Measurements from ENCODE around the gene HDAC7.

The HDAC7 gene

DNA sequence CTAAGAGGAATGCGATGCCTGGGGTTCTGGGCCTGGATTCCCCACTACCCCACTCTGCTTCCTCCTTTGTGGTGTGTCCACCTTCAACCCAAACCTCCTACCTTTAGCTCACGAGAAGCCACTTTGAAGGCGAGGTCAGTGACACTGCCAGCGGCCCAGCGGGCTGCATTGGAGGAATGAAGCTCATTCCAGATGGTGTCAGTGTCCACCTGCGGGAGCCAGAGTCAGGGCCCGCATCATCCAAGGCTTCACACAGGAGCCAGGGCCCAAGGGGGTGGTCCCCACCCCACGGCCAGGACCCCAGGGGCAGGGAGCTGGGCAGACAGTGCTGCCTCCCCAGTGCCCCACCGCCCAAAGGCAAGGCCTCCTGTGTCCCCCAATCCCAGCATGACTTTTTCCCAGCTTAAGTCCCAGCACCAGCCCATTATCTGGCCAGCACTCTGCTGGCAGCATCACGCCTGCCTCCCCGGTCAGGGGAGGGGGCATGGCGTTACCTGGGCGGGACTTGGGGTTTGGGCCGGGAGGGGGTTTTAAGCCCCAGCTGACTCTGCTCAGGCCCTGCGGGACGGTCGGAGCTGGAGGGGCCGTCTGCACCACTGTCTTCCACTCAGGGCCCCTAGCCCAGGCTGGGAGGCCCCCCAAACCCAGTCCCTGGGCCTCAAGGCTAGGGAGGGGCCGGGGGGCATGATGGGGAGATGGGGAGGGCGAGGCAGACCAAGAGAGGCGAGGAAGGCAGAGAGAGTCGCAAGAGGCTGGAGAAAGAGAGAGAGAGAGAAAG is 29.8 kb downstream of the HDAC7 start:
- ChIA-PET CTCF (interaction anchor here (0.9 to 35.8 kb wide), 11 partner anchors 12 to 399 kb away, joined by 3 to 1524 read pairs (median 4); partner anchors contain the start of genes ENDOU, RPAP3 and SLC48A1), POLR2A (no interaction called here)
- TF ChIP-seq, protein P1, sequence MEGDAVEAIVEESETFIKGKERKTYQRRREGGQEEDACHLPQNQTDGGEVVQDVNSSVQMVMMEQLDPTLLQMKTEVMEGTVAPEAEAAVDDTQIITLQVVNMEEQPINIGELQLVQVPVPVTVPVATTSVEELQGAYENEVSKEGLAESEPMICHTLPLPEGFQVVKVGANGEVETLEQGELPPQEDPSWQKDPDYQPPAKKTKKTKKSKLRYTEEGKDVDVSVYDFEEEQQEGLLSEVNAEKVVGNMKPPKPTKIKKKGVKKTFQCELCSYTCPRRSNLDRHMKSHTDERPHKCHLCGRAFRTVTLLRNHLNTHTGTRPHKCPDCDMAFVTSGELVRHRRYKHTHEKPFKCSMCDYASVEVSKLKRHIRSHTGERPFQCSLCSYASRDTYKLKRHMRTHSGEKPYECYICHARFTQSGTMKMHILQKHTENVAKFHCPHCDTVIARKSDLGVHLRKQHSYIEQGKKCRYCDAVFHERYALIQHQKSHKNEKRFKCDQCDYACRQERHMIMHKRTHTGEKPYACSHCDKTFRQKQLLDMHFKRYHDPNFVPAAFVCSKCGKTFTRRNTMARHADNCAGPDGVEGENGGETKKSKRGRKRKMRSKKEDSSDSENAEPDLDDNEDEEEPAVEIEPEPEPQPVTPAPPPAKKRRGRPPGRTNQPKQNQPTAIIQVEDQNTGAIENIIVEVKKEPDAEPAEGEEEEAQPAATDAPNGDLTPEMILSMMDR (IDR thresholded peaks at IDR 0.05; ENCODE audit: control extremely low read depth, extremely low read depth, low read depth, missing control alignments) = no peak
- DNase-seq (ENCODE audit: extremely low spot score) = no peak

DNA sequence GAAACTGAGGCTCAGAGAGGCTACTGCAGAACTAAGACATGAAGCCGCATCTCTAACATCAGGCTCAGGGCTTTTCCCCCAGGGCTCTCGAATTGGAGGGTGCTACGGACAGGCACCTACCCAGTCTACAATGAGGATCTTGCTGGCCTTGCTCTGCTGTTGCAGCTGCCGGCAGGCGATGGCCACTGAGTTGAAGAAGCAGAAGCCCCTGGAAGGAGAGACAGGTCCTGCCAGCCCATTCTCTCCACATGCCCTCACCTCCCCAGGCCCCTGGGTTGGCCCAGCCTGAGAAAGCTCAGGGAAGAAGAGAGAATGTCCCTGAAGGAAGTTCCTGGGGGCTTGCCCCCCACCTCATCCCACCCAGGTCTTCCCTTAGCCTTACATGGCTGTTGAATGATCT is 30.6 kb downstream of the HDAC7 start:
- ChIA-PET POLR2A (no interaction called here), CTCF (interaction anchor here (0.7 to 35.8 kb wide), 10 partner anchors 8 to 63 kb away, joined by 3 to 1524 read pairs (median 4); partner anchors contain the start of genes ENDOU, RPAP3 and SLC48A1)
- DNase-seq (ENCODE audit: extremely low spot score) = no peak
- TF ChIP-seq, protein P1 (IDR thresholded peaks at IDR 0.05; ENCODE audit: control extremely low read depth, extremely low read depth, low read depth, missing control alignments) = no peak

DNA sequence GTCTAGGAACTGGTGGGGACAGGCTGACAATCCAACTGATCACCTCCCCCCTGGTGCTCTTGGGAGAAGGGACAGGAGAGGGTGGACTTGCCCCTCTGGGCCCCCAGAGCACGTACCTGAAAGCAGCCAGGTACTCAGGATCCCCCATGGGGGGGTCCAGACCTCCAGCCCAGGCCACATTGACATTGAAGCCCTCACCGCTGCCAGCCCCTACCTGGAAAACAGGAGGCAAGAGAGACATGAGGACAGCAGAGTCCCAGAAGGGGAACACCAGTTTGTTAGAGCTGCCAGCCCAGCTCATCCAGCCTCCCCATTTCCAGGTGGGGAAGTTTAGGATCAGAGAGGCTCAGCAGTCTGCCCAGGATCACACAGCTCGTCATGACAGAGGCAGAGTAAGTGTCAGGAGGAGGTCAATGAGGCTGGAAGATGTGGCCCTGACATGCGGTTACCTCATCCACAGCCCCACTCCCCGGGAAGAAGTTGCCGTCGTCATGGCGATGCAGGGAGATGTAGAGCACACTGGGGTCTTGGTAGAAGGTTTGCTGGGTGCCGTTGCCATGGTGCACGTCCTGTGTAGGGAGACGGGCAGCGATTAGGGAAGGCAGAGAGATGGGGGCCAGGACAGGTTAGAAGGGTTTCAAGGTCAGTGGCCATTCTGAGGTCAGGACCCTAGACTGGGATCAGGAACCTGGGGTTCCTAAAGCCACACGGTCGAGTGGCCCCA is 31.9 kb downstream of the HDAC7 start:
- ChIA-PET CTCF (interaction anchor here (1.0 to 35.8 kb wide), 9 partner anchors 10 to 61 kb away, joined by 3 to 1524 read pairs (median 5); partner anchors contain the start of genes ENDOU, RPAP3 and SLC48A1), POLR2A (no interaction called here)
- TF ChIP-seq, protein P1 (IDR thresholded peaks at IDR 0.05; ENCODE audit: control extremely low read depth, extremely low read depth, low read depth, missing control alignments) = no peak

DNA sequence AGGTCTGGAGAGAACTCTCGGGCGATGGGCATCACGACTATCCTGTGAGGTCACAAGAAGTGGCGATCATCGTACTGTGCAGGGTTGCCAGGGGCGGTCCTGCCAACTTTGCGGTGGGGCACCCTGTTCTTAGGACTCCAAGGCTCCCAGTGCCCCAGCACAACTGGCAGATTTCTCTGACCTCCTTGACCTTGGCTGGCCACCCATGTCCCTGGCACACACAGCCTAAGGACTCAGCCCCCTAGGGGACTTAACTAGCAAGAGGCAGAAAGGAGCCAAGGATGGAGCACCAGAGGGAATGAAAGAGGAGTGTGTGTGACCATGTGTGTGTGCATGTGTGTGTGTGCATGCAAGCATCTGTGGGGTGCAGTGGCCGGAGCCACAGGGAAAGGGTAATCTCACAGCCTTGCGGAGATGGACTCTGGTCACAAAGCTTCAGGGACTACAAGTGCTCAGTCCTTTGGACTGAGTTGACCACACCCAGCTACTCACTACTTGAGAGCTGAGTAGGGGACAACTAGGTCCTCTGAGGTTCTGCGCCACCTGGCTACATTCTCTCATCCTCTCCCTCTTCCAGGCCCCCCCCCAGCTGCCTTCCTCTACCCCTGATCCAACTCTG is 32.9 kb downstream of the HDAC7 start:
- ChIA-PET POLR2A (no interaction called here), CTCF (interaction anchor here (1.4 to 35.8 kb wide), 6 partner anchors 10 to 60 kb away, joined by 3 to 1524 read pairs (median 10); partner anchors contain the start of genes ENDOU and RPAP3)
- TF ChIP-seq, protein P1 (IDR thresholded peaks at IDR 0.05; ENCODE audit: control extremely low read depth, extremely low read depth, low read depth, missing control alignments) = no peak
- no peak for DNase-seq (ENCODE audit: extremely low spot score)

More for the DNA sequence above, 31.9 kb downstream of the HDAC7 start:
- no peak for DNase-seq (ENCODE audit: extremely low spot score)

DNA sequence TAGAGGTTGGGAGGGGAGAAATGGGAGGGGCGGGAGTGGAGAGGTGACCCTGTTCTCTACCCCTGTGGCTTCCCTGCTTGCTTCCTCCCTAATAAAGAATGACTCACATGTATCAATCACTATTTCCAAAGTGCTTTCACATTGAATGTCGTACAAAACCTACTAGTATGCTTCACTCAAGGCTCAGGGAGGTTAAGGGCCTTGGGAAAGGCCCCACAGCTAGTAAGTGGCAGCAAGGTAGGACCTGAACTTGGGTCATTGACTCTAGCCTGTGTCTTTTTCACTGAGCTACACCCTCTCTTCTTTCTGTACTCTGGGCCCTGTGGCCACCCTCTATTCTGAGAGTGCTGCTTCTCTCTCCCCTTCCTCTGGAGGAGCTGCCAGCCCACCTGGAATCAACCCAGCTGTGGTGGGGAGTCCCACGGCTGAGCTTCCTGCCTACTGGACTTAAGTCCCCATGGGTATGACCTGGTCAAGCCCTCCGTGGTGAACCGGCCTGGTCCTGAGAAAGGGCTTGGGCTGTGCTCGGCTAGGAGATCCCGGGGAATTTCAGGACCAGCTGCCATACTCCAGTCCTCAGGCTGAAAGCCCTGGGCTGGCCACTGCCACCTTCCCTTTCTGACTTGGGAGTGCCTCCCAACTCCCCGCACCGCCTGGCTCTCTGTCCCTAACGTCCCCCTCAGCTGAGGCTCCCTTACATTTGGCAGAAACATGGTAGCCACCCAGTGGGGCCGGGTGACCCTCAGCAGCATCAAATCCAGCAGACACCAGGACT is 33.6 kb downstream of the HDAC7 start:
- ChIA-PET POLR2A (no interaction called here), CTCF (interaction anchor here (1.4 to 35.8 kb wide), 6 partner anchors 9 to 60 kb away, joined by 3 to 1524 read pairs (median 10); partner anchors contain the start of genes ENDOU and RPAP3)
- DNase-seq (ENCODE audit: extremely low spot score) = no peak
- TF ChIP-seq, protein P1 (IDR thresholded peaks at IDR 0.05; ENCODE audit: control extremely low read depth, extremely low read depth, low read depth, missing control alignments) = no peak

All from GM10248 (cell line).